KMS-11 (cell line): Measurements from ENCODE around the gene DAB1.

ENCODE experiments used
- H2AFZ ChIP-seq: fragments of 200-600 bp; sonication (generic); 2 replicates; pipeline ENCODE4 v1.6.1; 2016; ENCODE audit warnings: antibody characterized with exemption, mixed run types, low read depth
- H3K27ac ChIP-seq: fragments of 200-600 bp; sonication (generic); 2 replicates; pipeline ENCODE4 v1.6.1; 2016; ENCODE audit warnings: mild to moderate bottlenecking, mixed run types
- H3K27me3 ChIP-seq: fragments of 200-600 bp; sonication (generic); 2 replicates; pipeline ENCODE4 v1.6.1; 2017; ENCODE audit warnings: mild to moderate bottlenecking, low read depth, mixed run types, moderate library complexity; ENCODE audit not compliant: insufficient read depth
- H3K36me3 ChIP-seq: fragments of 200-600 bp; sonication (generic); 2 replicates; pipeline ENCODE4 v1.6.1; 2017; ENCODE audit warnings: mild to moderate bottlenecking, mixed run types; ENCODE audit not compliant: insufficient read depth
- H3K4me1 ChIP-seq: fragments of 200-600 bp; sonication (generic); 2 replicates; pipeline ENCODE4 v1.6.1; 2016; ENCODE audit warnings: mild to moderate bottlenecking, low read depth, mixed run types; ENCODE audit not compliant: poor library complexity, severe bottlenecking
- H3K4me2 ChIP-seq: fragments of 200-600 bp; sonication (generic); 2 replicates; pipeline ENCODE4 v1.7.0; 2016; ENCODE audit warnings: mild to moderate bottlenecking, mixed run types
- H3K4me3 ChIP-seq: fragments of 200-600 bp; sonication (generic); IDR thresholded peaks from 2 replicates; pipeline ENCODE4 v1.6.1; 2017; ENCODE audit warnings: low read depth, low read length, mixed read lengths; ENCODE audit not compliant: insufficient read depth
- H3K79me2 ChIP-seq: fragments of 200-600 bp; sonication (generic); 2 replicates; pipeline ENCODE4 v1.6.1; 2016; ENCODE audit warnings: low read depth, mixed run types; ENCODE audit not compliant: insufficient read depth
- H3K9ac ChIP-seq: fragments of 200-600 bp; sonication (generic); 2 replicates; pipeline ENCODE4 v1.6.1; 2016; ENCODE audit warnings: mild to moderate bottlenecking, mixed run types
- H4K20me1 ChIP-seq: fragments of 200-600 bp; sonication (generic); 2 replicates; pipeline ENCODE4 v1.6.1; 2016; ENCODE audit warnings: mild to moderate bottlenecking, mixed run types; ENCODE audit not compliant: insufficient read depth
- TF ChIP-seq, protein P1 (sequence below): fragments of 200-600 bp; sonication (generic); conservative IDR thresholded peaks from 2 replicates; pipeline ENCODE4 v1.6.1; 2017; ENCODE audit warnings: low read depth, mild to moderate bottlenecking, antibody characterized with exemption, low read length, moderate library complexity, mixed read lengths

The DAB1 gene

DNA sequence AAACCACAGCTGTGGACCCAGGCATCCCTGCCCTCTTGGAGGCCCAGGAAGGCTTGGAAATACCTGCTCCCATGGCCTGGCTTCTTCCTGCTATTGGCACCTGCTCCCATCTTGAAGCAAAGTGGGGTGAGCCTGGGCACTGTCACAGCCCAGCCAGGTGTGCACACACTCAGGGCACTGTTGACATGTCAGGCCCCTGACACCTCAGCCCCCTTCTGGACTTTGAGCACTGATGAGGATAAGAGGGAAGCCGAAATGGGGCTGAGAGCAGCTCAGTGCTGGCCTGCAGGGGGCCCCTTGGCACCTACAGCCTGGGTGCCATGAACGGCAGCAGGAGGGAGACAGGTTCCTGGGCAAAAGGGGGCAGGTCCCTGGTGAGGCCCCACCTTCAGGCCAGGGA, 55.9 kb downstream of the DAB1 start:
- Histone ChIP-seq H3K27ac (no peak overlapping the region), H3K4me2 (no peak overlapping the region), H3K4me3 (no peak overlapping the region), H2AFZ (no peak overlapping the region), H3K36me3 (no peaks in the 10 kb centered on the region), H4K20me1 (no peaks in the 10 kb centered on the region), H3K79me2 (no peaks in the 10 kb centered on the region), H3K9ac (no peak overlapping the region), H3K27me3 (no peaks in the 10 kb centered on the region), H3K4me1 (no peaks in the 10 kb centered on the region)
- TF ChIP-seq, protein P1, sequence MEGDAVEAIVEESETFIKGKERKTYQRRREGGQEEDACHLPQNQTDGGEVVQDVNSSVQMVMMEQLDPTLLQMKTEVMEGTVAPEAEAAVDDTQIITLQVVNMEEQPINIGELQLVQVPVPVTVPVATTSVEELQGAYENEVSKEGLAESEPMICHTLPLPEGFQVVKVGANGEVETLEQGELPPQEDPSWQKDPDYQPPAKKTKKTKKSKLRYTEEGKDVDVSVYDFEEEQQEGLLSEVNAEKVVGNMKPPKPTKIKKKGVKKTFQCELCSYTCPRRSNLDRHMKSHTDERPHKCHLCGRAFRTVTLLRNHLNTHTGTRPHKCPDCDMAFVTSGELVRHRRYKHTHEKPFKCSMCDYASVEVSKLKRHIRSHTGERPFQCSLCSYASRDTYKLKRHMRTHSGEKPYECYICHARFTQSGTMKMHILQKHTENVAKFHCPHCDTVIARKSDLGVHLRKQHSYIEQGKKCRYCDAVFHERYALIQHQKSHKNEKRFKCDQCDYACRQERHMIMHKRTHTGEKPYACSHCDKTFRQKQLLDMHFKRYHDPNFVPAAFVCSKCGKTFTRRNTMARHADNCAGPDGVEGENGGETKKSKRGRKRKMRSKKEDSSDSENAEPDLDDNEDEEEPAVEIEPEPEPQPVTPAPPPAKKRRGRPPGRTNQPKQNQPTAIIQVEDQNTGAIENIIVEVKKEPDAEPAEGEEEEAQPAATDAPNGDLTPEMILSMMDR, result no peak

DNA sequence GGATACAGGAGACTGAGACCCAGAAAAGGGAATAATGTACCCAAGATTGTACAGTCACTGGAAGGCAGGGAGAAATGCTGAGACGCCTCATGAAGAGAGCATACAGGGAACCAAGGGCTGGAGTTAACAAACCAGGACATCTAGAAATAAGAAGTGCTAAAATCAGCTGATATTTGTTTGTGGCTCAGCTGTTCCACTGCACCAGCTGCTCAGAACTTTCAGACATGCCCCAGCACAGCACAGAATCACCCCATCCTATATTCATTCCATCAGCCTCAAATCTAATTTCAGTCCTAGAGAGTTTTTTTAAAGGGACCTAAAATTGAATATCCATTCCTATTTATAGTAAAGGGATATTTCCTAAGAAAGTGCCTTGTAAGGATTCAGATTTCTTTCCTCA, 60.2 kb downstream of the DAB1 start:
- TF ChIP-seq, protein P1, result no peak
- H2AFZ ChIP-seq, result no peak overlapping the region
- no peaks in the 10 kb centered on the region for H3K36me3 ChIP-seq
- H3K27ac ChIP-seq, result no peak overlapping the region
- H4K20me1 ChIP-seq, result no peaks in the 10 kb centered on the region
- no peaks in the 10 kb centered on the region for H3K4me1 ChIP-seq
- no peak overlapping the region for H3K9ac ChIP-seq
- H3K27me3 ChIP-seq, result no peaks in the 10 kb centered on the region
- H3K4me2 ChIP-seq, result no peak overlapping the region
- no peak overlapping the region for H3K4me3 ChIP-seq
- H3K79me2 ChIP-seq, result no peaks in the 10 kb centered on the region

DNA sequence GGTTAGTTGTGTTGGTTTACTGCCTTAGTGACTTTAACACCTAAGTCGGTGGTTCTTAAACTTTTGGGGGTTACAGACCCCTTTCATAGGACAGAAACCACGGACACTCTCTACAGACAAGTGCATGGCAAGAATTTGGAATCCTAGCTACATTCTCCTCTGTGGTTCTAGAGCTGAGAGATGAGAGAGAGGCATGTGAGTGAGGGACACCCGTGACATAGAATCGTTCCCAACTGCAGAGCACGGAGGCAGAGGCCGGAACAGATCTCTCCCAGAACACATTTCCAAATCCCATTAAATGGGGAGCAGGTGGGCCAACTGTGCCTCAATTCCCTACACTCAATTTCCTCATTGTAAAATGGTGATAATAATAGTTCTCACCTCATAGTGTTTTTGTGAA, 60.7 kb downstream of the DAB1 start:
- no peak overlapping the region for H3K9ac ChIP-seq
- no peaks in the 10 kb centered on the region for H3K36me3 ChIP-seq
- no peaks in the 10 kb centered on the region for H3K79me2 ChIP-seq
- no peaks in the 10 kb centered on the region for H4K20me1 ChIP-seq
- no peak overlapping the region for H3K27ac ChIP-seq
- no peak overlapping the region for H3K4me2 ChIP-seq
- no peaks in the 10 kb centered on the region for H3K4me1 ChIP-seq
- no peaks in the 10 kb centered on the region for H3K27me3 ChIP-seq
- no peak overlapping the region for H3K4me3 ChIP-seq
- no peak overlapping the region for H2AFZ ChIP-seq
- TF ChIP-seq, protein P1, result no peak

DNA sequence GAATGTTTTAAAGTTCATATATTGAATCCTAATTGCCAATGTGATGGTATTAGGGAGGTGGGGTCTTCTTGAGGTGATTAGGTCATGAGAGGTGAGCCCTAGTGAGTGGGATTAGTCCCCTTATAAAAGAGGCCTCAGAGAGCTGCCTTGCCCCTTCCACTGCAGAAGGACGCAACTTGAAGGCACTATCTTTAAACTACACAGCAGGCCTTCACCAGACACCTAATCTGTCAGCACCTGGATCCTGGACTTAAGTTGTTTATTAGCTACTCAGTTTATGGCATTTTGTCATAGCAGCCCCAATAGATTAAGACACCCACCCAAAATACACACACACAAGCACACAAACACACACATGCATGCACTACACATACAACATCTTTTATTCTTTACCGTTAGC, 61.4 kb downstream of the DAB1 start:
- Histone ChIP-seq H3K27ac (no peak overlapping the region), H3K4me1 (no peaks in the 10 kb centered on the region), H3K4me3 (no peak overlapping the region), H2AFZ (no peak overlapping the region), H3K27me3 (no peaks in the 10 kb centered on the region), H4K20me1 (no peaks in the 10 kb centered on the region), H3K79me2 (no peaks in the 10 kb centered on the region), H3K4me2 (no peak overlapping the region), H3K9ac (no peak overlapping the region), H3K36me3 (no peaks in the 10 kb centered on the region)
- TF ChIP-seq, protein P1, result no peak

DNA sequence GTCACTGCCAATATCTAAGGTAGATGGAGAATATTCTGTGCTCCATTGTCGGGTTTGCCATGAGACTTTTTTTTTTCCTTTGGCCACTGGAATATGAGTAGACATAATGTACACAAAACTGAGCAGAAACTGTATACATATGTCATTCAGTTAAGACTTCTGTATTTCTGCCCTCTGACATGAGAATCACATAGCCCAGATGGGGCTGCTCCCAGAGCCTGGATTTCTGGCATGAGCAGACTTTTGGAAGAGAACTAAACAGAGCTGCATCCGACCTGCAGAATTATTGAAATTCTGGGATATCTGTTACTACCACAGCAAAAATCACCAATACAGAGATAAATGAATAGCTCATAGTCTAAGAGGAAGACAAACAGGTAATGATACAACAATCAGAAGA, 62.3 kb downstream of the DAB1 start:
- no peaks in the 10 kb centered on the region for H3K4me1 ChIP-seq
- no peaks in the 10 kb centered on the region for H4K20me1 ChIP-seq
- TF ChIP-seq, protein P1, result no peak
- no peaks in the 10 kb centered on the region for H3K79me2 ChIP-seq
- no peak overlapping the region for H3K9ac ChIP-seq
- H3K4me2 ChIP-seq, result no peak overlapping the region
- H3K4me3 ChIP-seq, result no peak overlapping the region
- H2AFZ ChIP-seq, result no peak overlapping the region
- H3K36me3 ChIP-seq, result no peaks in the 10 kb centered on the region
- H3K27me3 ChIP-seq, result no peaks in the 10 kb centered on the region
- H3K27ac ChIP-seq, result no peak overlapping the region
